Ishikawa (cell line): ENCODE measurements around the gene UNC80.

ENCODE experiments used
- CEBPB ChIP-seq: IDR thresholded peaks from 2 replicates; pipeline ENCODE4 v1.6.1; 2012
- CREB1 ChIP-seq: IDR thresholded peaks from 2 replicates; pipeline ENCODE4 v1.6.1; 2012; ENCODE audit warnings: low read depth
- EGR1 ChIP-seq: IDR thresholded peaks from 2 replicates; pipeline ENCODE4 v1.6.1; 2012
- EP300 ChIP-seq: IDR thresholded peaks from 2 replicates; pipeline ENCODE4 v1.6.1; 2012; ENCODE audit warnings: borderline replicate concordance
- FOXM1 ChIP-seq: IDR thresholded peaks from 2 replicates; pipeline ENCODE4 v1.6.1; 2012; ENCODE audit warnings: low read depth, borderline replicate concordance
- NFIC ChIP-seq: IDR thresholded peaks from 2 replicates; pipeline ENCODE4 v1.6.1; 2012
- RAD21 ChIP-seq: IDR thresholded peaks from 2 replicates; pipeline ENCODE4 v1.6.1; 2012; ENCODE audit warnings: low read depth
- TAF1 ChIP-seq: IDR thresholded peaks from 2 replicates; pipeline ENCODE4 v1.6.1; 2012; ENCODE audit warnings: low read depth, mild to moderate bottlenecking
- TCF12 ChIP-seq: IDR thresholded peaks from 2 replicates; pipeline ENCODE4 v1.6.1; 2012; ENCODE audit warnings: low read depth
- TEAD4 ChIP-seq: IDR thresholded peaks from 2 replicates; pipeline ENCODE4 v1.6.1; 2012
- YY1 ChIP-seq: IDR thresholded peaks from 2 replicates; pipeline ENCODE4 v1.6.1; 2012; ENCODE audit warnings: low read depth
- TF ChIP-seq, protein P1 (sequence below): IDR thresholded peaks from 2 replicates; pipeline ENCODE4 v1.6.1; 2012; ENCODE audit warnings: low read depth, mild to moderate bottlenecking
- TF ChIP-seq, protein P2 (sequence below): IDR thresholded peaks from 2 replicates; pipeline ENCODE4 v1.6.1; 2012
- TF ChIP-seq, protein P3 (sequence below): IDR thresholded peaks from 2 replicates; pipeline ENCODE4 v1.6.1; 2012

GRCh38 chr2:209911486-209911885, 139.9 kb downstream of the UNC80 start:
- TF ChIP-seq, protein P1, sequence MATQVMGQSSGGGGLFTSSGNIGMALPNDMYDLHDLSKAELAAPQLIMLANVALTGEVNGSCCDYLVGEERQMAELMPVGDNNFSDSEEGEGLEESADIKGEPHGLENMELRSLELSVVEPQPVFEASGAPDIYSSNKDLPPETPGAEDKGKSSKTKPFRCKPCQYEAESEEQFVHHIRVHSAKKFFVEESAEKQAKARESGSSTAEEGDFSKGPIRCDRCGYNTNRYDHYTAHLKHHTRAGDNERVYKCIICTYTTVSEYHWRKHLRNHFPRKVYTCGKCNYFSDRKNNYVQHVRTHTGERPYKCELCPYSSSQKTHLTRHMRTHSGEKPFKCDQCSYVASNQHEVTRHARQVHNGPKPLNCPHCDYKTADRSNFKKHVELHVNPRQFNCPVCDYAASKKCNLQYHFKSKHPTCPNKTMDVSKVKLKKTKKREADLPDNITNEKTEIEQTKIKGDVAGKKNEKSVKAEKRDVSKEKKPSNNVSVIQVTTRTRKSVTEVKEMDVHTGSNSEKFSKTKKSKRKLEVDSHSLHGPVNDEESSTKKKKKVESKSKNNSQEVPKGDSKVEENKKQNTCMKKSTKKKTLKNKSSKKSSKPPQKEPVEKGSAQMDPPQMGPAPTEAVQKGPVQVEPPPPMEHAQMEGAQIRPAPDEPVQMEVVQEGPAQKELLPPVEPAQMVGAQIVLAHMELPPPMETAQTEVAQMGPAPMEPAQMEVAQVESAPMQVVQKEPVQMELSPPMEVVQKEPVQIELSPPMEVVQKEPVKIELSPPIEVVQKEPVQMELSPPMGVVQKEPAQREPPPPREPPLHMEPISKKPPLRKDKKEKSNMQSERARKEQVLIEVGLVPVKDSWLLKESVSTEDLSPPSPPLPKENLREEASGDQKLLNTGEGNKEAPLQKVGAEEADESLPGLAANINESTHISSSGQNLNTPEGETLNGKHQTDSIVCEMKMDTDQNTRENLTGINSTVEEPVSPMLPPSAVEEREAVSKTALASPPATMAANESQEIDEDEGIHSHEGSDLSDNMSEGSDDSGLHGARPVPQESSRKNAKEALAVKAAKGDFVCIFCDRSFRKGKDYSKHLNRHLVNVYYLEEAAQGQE = no peak
- no peak for TF ChIP-seq CREB1
- TF ChIP-seq EP300 = no peak
- no peak for TF ChIP-seq RAD21
- no peak for TF ChIP-seq TAF1
- no peak for TF ChIP-seq CEBPB
- no peak for TF ChIP-seq NFIC
- TF ChIP-seq YY1 = no peak
- TF ChIP-seq FOXM1 = no peak
- TF ChIP-seq, protein P2, sequence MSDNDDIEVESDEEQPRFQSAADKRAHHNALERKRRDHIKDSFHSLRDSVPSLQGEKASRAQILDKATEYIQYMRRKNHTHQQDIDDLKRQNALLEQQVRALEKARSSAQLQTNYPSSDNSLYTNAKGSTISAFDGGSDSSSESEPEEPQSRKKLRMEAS = no peak
- no peak for TF ChIP-seq TCF12
- TF ChIP-seq, protein P3, sequence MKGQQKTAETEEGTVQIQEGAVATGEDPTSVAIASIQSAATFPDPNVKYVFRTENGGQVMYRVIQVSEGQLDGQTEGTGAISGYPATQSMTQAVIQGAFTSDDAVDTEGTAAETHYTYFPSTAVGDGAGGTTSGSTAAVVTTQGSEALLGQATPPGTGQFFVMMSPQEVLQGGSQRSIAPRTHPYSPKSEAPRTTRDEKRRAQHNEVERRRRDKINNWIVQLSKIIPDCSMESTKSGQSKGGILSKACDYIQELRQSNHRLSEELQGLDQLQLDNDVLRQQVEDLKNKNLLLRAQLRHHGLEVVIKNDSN = no peak
- TF ChIP-seq EGR1 = no peak
- no peak for TF ChIP-seq TEAD4
